ENCODE measurements around the gene RABL3. TPM values are rescaled to one million over a fixed set of nuclear protein-coding genes. Genes with fewer than 3 reads are reported as not detected.

Gene RABL3
- total and polyA plus RNA-seq, 8 donors = 2.0 to 27.7 (median 9.4) TPM

GRCh38 chr3:120636795-120637401, 105.4 kb downstream of the RABL3 start:
- no peaks in the 10 kb centered on the region for H3K27me3 ChIP-seq
- TF ChIP-seq POLR2A (IDR thresholded peaks at IDR 0.05) (no peak), EP300 (IDR thresholded peaks at IDR 0.05) (no peak), POLR2AphosphoS5 (IDR thresholded peaks at IDR 0.05) (no peak)
- TF ChIP-seq, protein P1, sequence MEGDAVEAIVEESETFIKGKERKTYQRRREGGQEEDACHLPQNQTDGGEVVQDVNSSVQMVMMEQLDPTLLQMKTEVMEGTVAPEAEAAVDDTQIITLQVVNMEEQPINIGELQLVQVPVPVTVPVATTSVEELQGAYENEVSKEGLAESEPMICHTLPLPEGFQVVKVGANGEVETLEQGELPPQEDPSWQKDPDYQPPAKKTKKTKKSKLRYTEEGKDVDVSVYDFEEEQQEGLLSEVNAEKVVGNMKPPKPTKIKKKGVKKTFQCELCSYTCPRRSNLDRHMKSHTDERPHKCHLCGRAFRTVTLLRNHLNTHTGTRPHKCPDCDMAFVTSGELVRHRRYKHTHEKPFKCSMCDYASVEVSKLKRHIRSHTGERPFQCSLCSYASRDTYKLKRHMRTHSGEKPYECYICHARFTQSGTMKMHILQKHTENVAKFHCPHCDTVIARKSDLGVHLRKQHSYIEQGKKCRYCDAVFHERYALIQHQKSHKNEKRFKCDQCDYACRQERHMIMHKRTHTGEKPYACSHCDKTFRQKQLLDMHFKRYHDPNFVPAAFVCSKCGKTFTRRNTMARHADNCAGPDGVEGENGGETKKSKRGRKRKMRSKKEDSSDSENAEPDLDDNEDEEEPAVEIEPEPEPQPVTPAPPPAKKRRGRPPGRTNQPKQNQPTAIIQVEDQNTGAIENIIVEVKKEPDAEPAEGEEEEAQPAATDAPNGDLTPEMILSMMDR (IDR thresholded peaks at IDR 0.05) = no peak
- H3K36me3 ChIP-seq = peaks cover 0 to 26% (median 12%) of the 10 kb centered on the region in 4 donors
- peak in 1 of 2 donors; percentile 33 for DNase-seq
- H3K4me1 ChIP-seq = peaks cover 0 to 21% (median 11%) of the 10 kb centered on the region in 4 donors
- H3K4me3 ChIP-seq = no peak overlapping the region
- no peaks in the 10 kb centered on the region for H3K9me3 ChIP-seq
- intact Hi-C loops (cut with DNase I; ENCODE audit: low total_unique reads) = no loop called here
- H3K27ac ChIP-seq = peak overlapping the region in 1 of 5 donors; percentile 2
- WGBS, 5 donors = 47 to 56% (median 50%) methylated on average over 2 of the region's 2 CpGs

Small RNA genes within 50 kb of the gene (small RNA-seq; reads per million reads assigned to genes)
- 0 reads per million in 4 donors for gene MTCO1P29
- gene MTCO2P29 = 0 reads per million in 4 donors

Other genes starting within 250 kb of the RABL3 start
- gene NDUFB4, start 146.2 kb downstream of the RABL3 start, total RNA-seq = 100 to 1,000 TPM in 1 of 5 donors, 10 to 100 TPM in 4; 18.7 to 128 (median 89.8) TPM
- gene NDUFB4, start 146.2 kb downstream of the RABL3 start, polyA plus RNA-seq = 100 to 1,000 TPM; 190 to 343 (median 303) TPM
- gene HGD, start 60.3 kb downstream of the RABL3 start, total RNA-seq = 10 to 100 TPM; 12.2 to 66.5 (median 43.7) TPM
- 10 to 100 TPM in 2 of 3 donors, 1 to 10 TPM in 1; 6.3 to 12.8 (median 10.8) TPM for gene HGD, start 60.3 kb downstream of the RABL3 start, polyA plus RNA-seq
- gene GTF2E1, start 228 bp upstream of the RABL3 start, total RNA-seq = 10 to 100 TPM in 4 of 5 donors, 1 to 10 TPM in 1; 4.5 to 66.0 (median 12.3) TPM
- gene GTF2E1, start 228 bp upstream of the RABL3 start, polyA plus RNA-seq = 1 to 10 TPM; 4.0 to 8.3 (median 5.5) TPM
- gene STXBP5L, start 165.7 kb upstream of the RABL3 start, total RNA-seq = 10 to 100 TPM in 1 of 5 donors, 1 to 10 TPM in 1, under 1 TPM in 3; 0.29 to 12.8 (median 0.58) TPM
- under 1 TPM; 0.08 to 0.19 (median 0.15) TPM for gene STXBP5L, start 165.7 kb upstream of the RABL3 start, polyA plus RNA-seq